ENCODE measurements around the gene COQ5. TPM values are rescaled to one million over a fixed set of nuclear protein-coding genes. Genes with fewer than 3 reads are reported as not detected.

The COQ5 gene
- total RNA-seq, 4 donors from 2014 or later = 22.6 to 40.4 (median 28.6) TPM

DNA sequence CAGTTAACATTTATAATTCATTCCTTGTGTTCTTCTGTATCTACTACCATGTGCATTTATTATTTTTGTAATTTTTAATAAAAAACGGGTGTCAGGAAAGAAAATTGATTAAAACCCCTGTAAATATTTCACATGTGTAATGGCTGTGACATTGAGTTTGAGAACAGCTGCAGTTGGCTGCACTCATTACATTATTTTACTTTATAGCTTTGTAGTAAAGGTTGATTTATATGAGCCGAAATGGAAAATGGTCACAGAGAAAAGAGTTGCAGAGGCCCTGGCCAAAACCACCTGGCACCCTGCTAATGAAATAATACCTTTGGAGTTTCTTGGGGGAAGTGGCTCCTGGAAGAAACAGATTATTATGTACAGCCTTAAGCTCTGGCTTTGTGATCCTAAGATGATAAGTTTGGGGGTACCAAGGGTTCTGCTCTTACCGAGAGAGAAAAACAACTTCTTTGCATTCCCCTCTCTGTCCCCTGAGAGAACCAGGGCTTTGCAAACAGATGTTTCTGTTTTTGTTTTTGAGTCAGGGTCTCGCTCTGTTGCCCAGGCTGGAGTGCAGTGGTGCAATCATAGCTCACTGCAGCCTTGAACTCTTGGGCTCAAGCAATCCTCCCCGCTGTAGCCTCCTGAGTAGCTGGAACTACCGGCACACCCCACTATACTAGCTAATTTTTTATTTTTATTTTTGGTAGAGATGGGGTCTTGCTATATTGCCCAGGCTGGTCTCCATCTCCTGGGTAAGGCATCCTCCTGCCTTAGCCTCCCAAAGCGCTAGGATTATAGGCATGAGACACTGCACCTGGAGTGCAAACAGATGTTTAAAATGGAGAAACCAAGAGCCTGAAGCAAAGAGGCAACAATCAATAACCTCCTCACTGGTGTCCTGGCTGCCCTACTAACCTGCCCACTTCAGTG is 42.7 kb downstream of the COQ5 start:
- Histone ChIP-seq H3K4me1 (no peaks in the 10 kb centered on the region), H3K4me3 (no peak overlapping the region), H3K27me3 (no peaks in the 10 kb centered on the region), H3K27ac (no peak overlapping the region), H3K36me3 (no peaks in the 10 kb centered on the region), H3K9me3 (no peaks in the 10 kb centered on the region)
- no peak for TF ChIP-seq POLR2A (IDR thresholded peaks at IDR 0.05)
- TF ChIP-seq, protein P1, sequence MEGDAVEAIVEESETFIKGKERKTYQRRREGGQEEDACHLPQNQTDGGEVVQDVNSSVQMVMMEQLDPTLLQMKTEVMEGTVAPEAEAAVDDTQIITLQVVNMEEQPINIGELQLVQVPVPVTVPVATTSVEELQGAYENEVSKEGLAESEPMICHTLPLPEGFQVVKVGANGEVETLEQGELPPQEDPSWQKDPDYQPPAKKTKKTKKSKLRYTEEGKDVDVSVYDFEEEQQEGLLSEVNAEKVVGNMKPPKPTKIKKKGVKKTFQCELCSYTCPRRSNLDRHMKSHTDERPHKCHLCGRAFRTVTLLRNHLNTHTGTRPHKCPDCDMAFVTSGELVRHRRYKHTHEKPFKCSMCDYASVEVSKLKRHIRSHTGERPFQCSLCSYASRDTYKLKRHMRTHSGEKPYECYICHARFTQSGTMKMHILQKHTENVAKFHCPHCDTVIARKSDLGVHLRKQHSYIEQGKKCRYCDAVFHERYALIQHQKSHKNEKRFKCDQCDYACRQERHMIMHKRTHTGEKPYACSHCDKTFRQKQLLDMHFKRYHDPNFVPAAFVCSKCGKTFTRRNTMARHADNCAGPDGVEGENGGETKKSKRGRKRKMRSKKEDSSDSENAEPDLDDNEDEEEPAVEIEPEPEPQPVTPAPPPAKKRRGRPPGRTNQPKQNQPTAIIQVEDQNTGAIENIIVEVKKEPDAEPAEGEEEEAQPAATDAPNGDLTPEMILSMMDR (IDR thresholded peaks at IDR 0.05) = no peak
- no peak for DNase-seq

DNA sequence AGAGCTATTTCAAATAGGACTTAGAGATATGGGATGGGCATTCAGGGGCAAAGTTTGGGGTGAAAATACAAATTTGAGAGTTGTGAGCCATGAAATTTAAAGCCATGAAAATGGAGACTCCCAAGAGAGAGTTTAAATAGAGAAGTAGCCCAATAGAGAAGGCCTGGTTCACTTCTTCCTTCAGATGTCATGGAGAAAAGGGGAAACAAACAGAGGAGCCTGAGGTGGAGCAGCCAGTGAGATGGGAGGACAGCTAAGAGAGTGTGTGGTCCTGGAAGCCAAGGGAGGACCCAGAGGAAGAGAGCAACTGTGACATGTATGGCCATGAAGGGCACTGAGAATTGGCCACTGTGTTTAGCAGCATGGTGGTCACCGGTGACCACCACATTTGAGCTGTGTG is 45.3 kb downstream of the COQ5 start:
- TF ChIP-seq POLR2A (IDR thresholded peaks at IDR 0.05) = no peak
- TF ChIP-seq, protein P1 (IDR thresholded peaks at IDR 0.05) = no peak
- Histone ChIP-seq H3K27ac (no peak overlapping the region), H3K27me3 (no peaks in the 10 kb centered on the region), H3K4me1 (no peaks in the 10 kb centered on the region), H3K36me3 (no peaks in the 10 kb centered on the region), H3K9me3 (no peaks in the 10 kb centered on the region), H3K4me3 (no peak overlapping the region)
- no peak for DNase-seq

DNA sequence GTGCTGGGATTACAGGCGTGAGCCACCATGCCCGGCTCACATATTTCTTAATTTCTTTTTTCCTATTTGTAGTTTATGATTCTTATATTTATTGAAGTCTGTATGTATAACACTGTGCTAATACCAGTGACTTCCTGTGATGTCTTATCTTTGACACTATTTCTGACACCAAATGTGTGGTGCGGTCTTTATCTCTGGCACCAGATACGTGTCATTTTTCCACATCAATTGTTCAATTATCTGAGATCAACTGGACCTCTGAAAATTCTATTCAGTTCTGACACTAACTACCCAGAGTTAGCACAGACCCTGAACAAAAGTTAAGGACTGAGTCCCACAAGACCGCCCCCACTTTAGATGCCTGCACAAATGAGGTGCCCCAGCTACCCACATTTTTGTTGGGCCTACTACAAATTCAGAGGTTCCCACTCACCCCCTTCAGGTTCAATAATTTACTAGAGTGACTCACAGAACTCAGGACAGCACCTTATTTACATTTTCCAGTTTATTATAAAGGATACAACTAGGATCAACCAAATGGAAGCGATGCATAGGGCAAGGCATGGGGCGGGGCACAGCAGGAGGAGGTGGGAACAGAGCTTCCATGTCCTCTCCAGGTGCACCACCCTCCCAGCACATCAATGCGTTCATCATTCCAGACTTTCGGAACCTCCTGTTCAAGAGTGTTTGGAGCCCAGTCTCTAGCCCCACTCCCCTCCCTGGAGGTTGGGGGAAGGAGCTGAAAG is 47.8 kb downstream of the COQ5 start:
- no peak for TF ChIP-seq POLR2A (IDR thresholded peaks at IDR 0.05)
- TF ChIP-seq, protein P1 (IDR thresholded peaks at IDR 0.05) = no peak
- DNase-seq = no peak

DNA sequence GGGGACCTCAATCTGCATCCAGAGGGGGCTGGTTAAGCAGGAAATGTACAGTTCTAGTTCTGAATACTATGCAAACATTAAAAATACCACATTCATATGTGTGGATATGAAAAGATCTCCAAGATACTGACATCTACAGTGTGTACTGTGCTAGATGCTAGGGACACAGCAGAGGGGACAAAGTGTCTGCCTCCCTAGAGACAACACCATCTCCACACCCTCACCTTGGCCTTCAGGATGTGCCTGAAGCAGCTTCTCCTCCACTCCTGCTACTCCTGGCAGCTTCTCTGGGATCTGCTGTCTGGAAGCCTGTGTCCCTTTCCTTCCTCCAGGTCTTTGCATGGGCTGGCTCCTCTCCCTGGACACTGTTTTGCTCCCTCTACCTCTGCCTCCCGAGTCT is 48.7 kb downstream of the COQ5 start:
- Histone ChIP-seq H3K27me3 (no peaks in the 10 kb centered on the region), H3K36me3 (no peaks in the 10 kb centered on the region), H3K4me3 (no peak overlapping the region), H3K4me1 (no peaks in the 10 kb centered on the region), H3K27ac (no peak overlapping the region), H3K9me3 (no peaks in the 10 kb centered on the region)
- TF ChIP-seq, protein P1 (IDR thresholded peaks at IDR 0.05) = no peak
- no peak for TF ChIP-seq POLR2A (IDR thresholded peaks at IDR 0.05)
- no peak for DNase-seq

More for the DNA sequence above, 47.8 kb downstream of the COQ5 start:
- Histone ChIP-seq H3K9me3 (no peaks in the 10 kb centered on the region), H3K4me3 (no peak overlapping the region), H3K4me1 (no peaks in the 10 kb centered on the region), H3K27ac (no peak overlapping the region), H3K36me3 (no peaks in the 10 kb centered on the region), H3K27me3 (no peaks in the 10 kb centered on the region)

DNA sequence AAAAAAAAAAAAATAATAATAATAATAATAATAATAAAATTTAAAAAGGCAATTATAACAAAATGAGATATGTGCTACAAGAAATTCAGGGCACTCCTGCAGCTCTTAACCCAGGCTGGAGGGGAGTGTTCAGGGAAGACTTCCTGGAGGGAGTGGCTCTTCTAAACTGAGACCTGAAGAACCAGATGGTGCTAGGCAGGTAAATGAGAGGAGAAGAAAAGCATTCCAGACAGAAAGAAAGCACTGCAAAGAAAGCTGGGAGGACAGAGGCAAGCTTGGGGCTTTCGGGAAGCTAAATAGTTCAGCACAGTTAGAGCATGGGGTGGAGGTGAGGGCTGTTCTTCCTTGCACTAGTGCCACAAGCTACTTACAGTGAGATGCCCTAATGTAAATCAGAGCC is 49.5 kb downstream of the COQ5 start:
- Histone ChIP-seq H3K27ac (no peak overlapping the region), H3K4me3 (no peak overlapping the region), H3K36me3 (no peaks in the 10 kb centered on the region), H3K4me1 (no peaks in the 10 kb centered on the region), H3K27me3 (no peaks in the 10 kb centered on the region), H3K9me3 (no peaks in the 10 kb centered on the region)
- no peak for DNase-seq
- no peak for TF ChIP-seq POLR2A (IDR thresholded peaks at IDR 0.05)
- TF ChIP-seq, protein P1 (IDR thresholded peaks at IDR 0.05) = no peak
